Thymus (tissue), 11 donors: ENCODE measurements around the gene PIGU. TPM values are rescaled to one million over a fixed set of nuclear protein-coding genes. Genes with fewer than 3 reads are reported as not detected.
"Not testable (repeated sequence)": the region's sequence is repeated elsewhere in the genome, so short reads cannot be mapped to it uniquely, and the experiment has no call there.

Experiments
- DNase-seq, 9 donors: peaks; one replicate each; pipeline ENCODE4 v3.0.0-alpha.2; 2013; ENCODE audit warnings: low spot score in 9 of 9, low read depth in 6 of 9, missing footprints in 1 of 9
- H3K27ac ChIP-seq, 2 donors: one replicate each; pipeline ENCODE4 v1.5.1; 2013; ENCODE audit warnings: control low read depth in 1 of 2, low read depth in 1 of 2, low read length in 1 of 2, mild to moderate bottlenecking in 1 of 2, moderate library complexity in 1 of 2
- H3K27me3 ChIP-seq, 2 donors: one replicate each; pipeline ENCODE4 v1.5.1; 2013; ENCODE audit warnings: low read length in 1 of 2; ENCODE audit not compliant: control insufficient read depth in 2 of 2, insufficient read depth in 1 of 2
- H3K36me3 ChIP-seq, 2 donors: one replicate each; pipeline ENCODE4 v1.5.1; 2013; ENCODE audit warnings: low read length in 1 of 2, mild to moderate bottlenecking in 1 of 2, moderate library complexity in 1 of 2; ENCODE audit not compliant: control insufficient read depth in 2 of 2, insufficient read depth in 2 of 2
- H3K4me1 ChIP-seq, 2 donors: one replicate each; pipeline ENCODE4 v1.5.1; 2013; ENCODE audit warnings: low read length in 2 of 2; ENCODE audit not compliant: control insufficient read depth in 2 of 2, insufficient read depth in 2 of 2
- H3K4me3 ChIP-seq, 2 donors: one replicate each; pipeline ENCODE4 v1.5.1; 2013; ENCODE audit warnings: low read length in 2 of 2, control low read depth in 1 of 2, mild to moderate bottlenecking in 1 of 2
- H3K9me3 ChIP-seq, 2 donors: one replicate each; pipeline ENCODE4 v1.5.1; 2013; ENCODE audit warnings: low read length in 1 of 2, mild to moderate bottlenecking in 1 of 2; ENCODE audit not compliant: control insufficient read depth in 2 of 2, insufficient read depth in 1 of 2
- WGBS: extraction: QIAGEN DNeasy Blood & Tissue Kit; methylation state at CpG from one replicate; pipeline ENCODE4 v1.1.7; 2013; 5-methylcytosine and 5-hydroxymethylcytosine counted together
- polyA plus RNA-seq: library from polyadenylated mRNA; stranded (reverse); fragments of 200-250 nt; gene quantifications from one replicate; pipeline ENCODE4 v1.2.3, GENCODE V29; 2013
- total RNA-seq: library from RNA; stranded (reverse); fragments of 120-200 nt; gene quantifications from one replicate; pipeline ENCODE4 v1.2.4, GENCODE V29; 2013
- donor health status: healthy.

PIGU gene
- total and polyA plus RNA-seq, 2 donors = 10.0 to 15.5 TPM

DNA sequence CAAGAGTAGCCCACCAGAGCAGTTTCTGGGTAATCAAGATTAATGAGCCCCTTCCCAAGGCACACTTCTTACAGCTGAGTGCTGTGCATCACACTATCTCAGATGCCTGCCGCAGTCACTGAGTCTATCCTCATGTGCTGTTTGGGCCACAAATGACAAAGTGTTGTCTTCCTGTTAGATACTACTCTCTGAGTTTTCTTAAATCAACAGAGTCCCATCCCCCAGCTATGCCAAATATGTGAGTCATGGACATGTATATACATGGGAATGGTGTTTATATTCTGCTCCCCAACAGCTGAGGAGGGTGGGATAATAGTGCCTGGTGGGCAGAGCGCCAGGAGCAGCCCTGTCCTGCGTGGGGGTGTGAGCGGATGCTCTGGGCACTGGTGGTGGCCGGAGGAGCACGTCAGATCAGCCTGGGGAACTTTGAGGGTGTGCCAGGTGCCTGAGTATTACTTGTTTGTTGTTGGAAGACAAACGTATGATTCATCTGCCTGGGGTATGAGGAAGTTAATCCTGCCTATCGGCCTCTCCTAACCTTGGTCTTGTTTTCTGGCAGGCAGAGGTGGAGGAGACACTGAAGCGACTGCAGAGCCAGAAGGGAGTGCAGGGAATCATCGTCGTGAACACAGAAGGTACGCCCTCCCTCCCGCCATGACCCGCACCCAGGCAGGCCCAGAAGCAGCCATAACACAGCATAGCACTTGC is 151.0 kb downstream of the PIGU start:
- no peaks in the 10 kb centered on the region for H3K9me3 ChIP-seq
- DNase-seq = no peak
- H3K36me3 ChIP-seq = peaks cover 50 to 53% of the 10 kb centered on the region in 2 donors
- no peaks in the 10 kb centered on the region for H3K27me3 ChIP-seq
- no peak overlapping the region for H3K4me3 ChIP-seq
- 94% methylated on average over 14 of the region's 14 CpGs for WGBS
- peaks cover 3 to 9% of the 10 kb centered on the region in 2 donors for H3K4me1 ChIP-seq
- H3K27ac ChIP-seq = peak overlapping the region in 1 of 2 donors; percentile 68

DNA sequence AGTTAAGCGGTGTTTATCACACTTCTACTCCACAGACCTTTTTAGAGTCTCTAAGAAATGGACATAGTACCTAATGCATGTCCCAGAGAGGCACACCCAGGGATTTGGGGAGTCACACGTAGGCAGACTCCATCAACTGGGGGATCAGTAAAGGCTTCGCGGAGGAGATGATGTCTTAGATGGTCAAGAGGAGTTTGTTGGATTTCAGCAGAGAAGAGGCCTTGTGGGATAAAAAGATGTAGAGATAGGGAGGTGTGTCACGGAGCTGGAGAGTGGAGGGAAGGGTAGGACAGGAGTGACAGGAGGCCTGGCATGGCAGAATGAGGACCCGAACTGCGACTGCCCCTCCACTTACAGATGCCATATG is 151.6 kb downstream of the PIGU start:
- H3K27ac ChIP-seq = peak overlapping the region in 1 of 2 donors; percentile 68
- H3K4me3 ChIP-seq = no peak overlapping the region
- H3K36me3 ChIP-seq = peaks cover 46 to 48% of the 10 kb centered on the region in 2 donors
- no peaks in the 10 kb centered on the region for H3K27me3 ChIP-seq
- H3K9me3 ChIP-seq = no peaks in the 10 kb centered on the region
- no peak for DNase-seq
- WGBS = 98% methylated on average over 7 of the region's 7 CpGs
- H3K4me1 ChIP-seq = peaks cover 3 to 9% of the 10 kb centered on the region in 2 donors

DNA sequence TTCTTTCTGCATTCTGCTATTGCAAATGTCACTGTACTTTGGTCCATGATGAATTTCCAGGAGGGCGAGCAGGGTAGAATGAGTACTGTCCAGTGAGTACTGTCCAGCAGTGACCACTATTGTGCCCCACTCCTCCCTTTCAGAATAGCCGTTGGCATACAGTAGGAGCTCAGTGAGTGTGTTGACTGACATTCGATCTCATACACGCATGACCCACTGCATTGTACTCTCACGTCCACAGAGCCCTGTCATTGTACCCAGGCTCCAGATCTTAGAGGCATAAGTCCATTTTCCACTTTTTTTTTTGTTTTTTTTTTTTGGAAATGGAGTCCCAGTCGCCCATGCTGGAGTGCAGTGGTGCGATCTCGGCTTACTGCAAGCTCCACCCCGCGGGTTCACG is 152.5 kb downstream of the PIGU start:
- no peak for DNase-seq
- no peak overlapping the region for H3K4me3 ChIP-seq
- no peaks in the 10 kb centered on the region for H3K27me3 ChIP-seq
- peaks cover 0 to 4% of the 10 kb centered on the region in 2 donors for H3K4me1 ChIP-seq
- 97% methylated on average over 11 of the region's 11 CpGs for WGBS
- no peak overlapping the region for H3K27ac ChIP-seq
- peaks cover 39 to 43% of the 10 kb centered on the region in 2 donors for H3K36me3 ChIP-seq
- H3K9me3 ChIP-seq = no peaks in the 10 kb centered on the region

DNA sequence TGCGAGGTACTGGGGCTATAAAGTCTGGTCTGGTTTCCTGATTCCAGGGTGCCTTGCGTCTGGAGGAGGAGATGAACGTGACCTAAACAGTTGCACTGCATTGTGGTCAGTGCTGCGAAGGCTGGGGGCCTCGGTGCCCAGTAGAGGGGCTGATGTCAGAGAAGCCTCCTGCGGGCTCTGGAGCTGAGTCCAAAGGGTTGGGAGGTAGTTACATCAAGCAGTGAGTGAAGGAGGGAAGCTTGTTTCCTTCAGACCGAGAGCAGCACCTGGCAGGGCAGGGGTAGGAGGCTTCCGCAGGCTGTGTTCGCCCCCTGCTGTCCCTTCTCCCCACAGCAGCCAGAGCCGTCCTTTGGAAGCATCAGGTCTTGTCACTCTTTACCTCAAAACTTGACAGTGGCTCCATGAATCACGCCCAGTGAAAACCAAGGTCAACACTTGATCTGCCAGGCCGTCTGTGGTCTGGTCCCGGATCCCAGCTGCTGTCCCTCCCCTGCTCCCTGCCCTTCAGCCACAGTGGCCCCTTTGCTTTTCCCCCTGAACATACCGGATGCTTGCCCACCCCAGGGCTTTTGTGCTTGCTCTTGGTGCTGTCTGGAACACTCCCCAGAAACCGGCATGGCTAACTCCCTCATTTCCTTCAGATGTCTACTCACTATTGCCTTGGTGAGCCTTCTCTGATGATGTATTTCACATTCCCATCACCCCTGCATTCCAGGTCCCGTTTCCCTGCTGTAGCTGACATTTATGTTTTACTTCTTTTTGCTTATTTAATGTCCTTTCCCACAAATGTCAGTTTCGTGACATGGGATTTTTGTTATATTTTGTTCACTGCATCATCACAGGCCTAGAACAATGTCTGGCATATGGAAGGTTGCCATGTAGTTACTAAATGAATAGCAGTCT is 153.7 kb downstream of the PIGU start:
- peak in 6 of 9 donors; percentile 34 to 76 (median 59) for DNase-seq

DNA sequence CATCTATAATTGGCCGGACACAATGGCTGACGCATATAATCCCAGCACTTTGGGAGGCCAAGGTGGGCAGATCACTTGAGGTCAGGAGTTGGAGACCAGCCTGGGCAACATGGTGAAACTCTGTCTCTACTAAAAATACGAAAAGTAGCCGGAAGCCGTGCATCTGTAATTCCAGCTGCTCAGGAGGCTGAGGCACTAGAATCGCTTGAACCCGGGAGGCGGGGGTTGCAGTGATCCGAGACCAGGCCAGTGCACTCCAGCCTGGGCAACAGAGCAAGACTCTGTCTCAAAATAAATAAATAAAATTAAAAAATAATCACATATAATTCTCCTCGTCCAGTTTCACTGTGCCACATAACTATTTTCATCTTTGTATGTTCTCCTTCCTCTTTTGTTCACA is 157.1 kb downstream of the PIGU start:
- DNase-seq, H3K27me3 ChIP-seq, H3K27ac ChIP-seq, H3K4me3 ChIP-seq, H3K9me3 ChIP-seq: not testable (repeated sequence)
- WGBS = 98% methylated on average over 10 of the region's 10 CpGs
- Histone ChIP-seq H3K36me3 (peaks cover 7 to 17% of the 10 kb centered on the region in 2 donors), H3K4me1 (peaks cover 5 to 19% of the 10 kb centered on the region in 2 donors)

More for the DNA sequence above, 153.7 kb downstream of the PIGU start:
- WGBS = 74% methylated on average over 17 of the region's 17 CpGs
- Histone ChIP-seq H3K9me3 (no peaks in the 10 kb centered on the region), H3K27me3 (no peaks in the 10 kb centered on the region), H3K4me1 (peaks cover 3 to 8% of the 10 kb centered on the region in 2 donors), H3K4me3 (no peak overlapping the region), H3K36me3 (peaks cover 27 to 40% of the 10 kb centered on the region in 2 donors), H3K27ac (no peak overlapping the region)

DNA sequence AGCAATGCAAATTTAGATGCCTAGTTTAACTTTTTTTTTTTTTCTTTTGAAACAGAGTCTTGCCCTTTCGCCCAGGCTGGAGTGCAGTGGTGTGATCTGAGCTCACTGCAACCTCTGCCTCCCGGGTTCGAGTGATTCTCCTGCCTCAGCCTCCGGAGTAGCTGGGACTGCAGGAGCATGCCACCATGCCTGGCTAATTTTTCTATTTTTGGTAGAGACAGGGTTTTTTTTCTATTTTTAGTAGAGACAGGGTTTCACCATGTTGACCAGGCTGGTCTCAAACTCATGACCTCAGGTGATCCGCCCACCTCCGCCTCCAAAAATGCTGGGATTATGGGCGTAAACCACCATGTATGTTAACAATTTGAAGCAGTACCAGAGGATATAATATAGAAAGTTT is 158.0 kb downstream of the PIGU start:
- DNase-seq, H3K27ac ChIP-seq, H3K9me3 ChIP-seq, H3K4me3 ChIP-seq, H3K27me3 ChIP-seq: not testable (repeated sequence)
- 98% methylated on average over 7 of the region's 7 CpGs for WGBS
- peaks cover 7 to 15% of the 10 kb centered on the region in 2 donors for H3K36me3 ChIP-seq
- peaks cover 6 to 21% of the 10 kb centered on the region in 2 donors for H3K4me1 ChIP-seq

DNA sequence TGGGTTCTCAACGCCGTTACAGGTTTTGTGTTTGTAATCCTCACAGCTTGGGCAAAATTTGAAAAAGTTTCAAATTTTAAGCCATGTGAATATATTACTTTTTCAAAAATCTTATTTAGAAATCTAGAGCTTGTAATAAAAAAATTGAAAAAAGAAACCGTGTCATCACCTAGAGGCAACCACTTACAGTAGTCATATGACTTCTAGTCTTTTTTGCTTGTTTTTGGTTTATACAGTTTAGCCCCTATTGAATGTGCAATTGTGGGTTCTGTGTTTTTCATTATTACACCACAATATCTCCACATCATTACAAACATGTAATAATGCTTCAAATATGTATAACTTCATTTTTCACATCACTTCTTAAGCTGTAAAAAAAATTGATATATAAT is 159.8 kb downstream of the PIGU start:
- no peak for DNase-seq
- Histone ChIP-seq H3K27ac (peak overlapping the region; percentile 84 to 87), H3K36me3 (peaks cover 4 to 15% of the 10 kb centered on the region in 2 donors), H3K27me3 (no peaks in the 10 kb centered on the region), H3K4me1 (peaks cover 6 to 17% of the 10 kb centered on the region in 2 donors), H3K4me3 (peak overlapping the region; percentile 63 to 77), H3K9me3 (no peaks in the 10 kb centered on the region)
- WGBS = under 1% methylated on average over 3 of the region's 3 CpGs

DNA sequence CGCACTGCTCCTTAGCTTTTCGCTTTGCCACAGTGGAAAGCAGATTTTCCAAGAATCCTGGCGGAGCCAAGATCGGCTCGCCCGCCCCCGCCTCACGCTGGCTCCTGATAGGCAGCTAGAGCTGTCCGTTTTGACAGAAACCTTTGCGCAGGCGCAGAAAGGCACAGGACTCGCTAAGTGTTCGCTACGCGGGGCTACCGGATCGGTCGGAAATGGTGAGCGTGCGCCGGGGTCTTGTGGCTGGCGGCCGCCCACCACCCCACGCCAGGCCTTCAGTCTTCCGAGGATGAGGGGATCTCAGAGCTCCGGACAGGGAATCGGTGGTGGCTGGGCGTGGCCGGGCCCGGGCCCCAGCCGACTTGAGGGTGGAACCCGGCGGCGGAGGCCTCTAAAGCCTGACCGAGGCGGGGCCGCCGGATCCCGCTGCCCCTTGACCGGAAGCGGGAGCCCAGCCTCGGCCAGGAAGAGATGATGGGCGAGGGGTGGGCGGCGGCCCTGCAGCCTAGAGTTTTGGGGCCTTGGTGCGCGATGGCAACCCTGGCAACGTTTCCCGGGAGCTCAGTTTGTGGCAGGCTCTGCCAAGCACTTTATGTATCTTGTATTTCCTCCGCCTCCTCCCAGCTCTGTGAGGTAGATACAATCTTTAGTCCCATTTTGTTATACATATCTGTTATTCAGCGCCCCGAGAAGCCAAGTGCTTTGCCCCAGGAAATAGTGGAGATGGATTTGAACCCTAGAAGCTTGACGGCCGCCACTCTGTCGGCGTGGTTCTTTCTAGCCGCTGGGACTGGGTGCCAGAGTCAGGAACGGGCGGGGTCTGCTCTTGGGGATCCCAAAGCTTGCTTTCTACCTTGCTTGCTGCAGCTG is 160.4 kb downstream of the PIGU start, which contains the start of gene DYNLRB1:
Gene DYNLRB1 (plus strand): TSS at position 176 of the 867 bp plus-strand sequence. CDS start 37 bp downstream, at position 213.
- Histone ChIP-seq H3K36me3 (peaks cover 2 to 15% of the 10 kb centered on the region in 2 donors), H3K9me3 (no peaks in the 10 kb centered on the region), H3K27ac (peak within 1 kb of the TSS; percentile 84 to 87), H3K4me1 (peaks cover 6 to 17% of the 10 kb centered on the region in 2 donors), H3K4me3 (peak within 1 kb of the TSS; percentile 63 to 77), H3K27me3 (no peaks in the 10 kb centered on the region)
- WGBS = under 1% methylated on average over 59 of the region's 59 CpGs
- DNase-seq = peak; percentile 86 to 98 (median 94)
